HCEC 1CT (cell line): ENCODE measurements around the gene BMPER.

Experiments used
- DNase-seq: peaks from one replicate; pipeline ENCODE4 v3.0.0-alpha.2; 2017

The BMPER gene

GRCh38 chr7:34036051-34036920 is 130.9 kb downstream of the BMPER start:
- DNase-seq, result no peak

- no peak for DNase-seq
Observed at GRCh38 chr7:34036972-34037792, 131.8 kb downstream of the BMPER start.

GRCh38 chr7:34038816-34039470 is 133.6 kb downstream of the BMPER start:
- DNase-seq, result no peak

GRCh38 chr7:34041707-34042106 is 136.4 kb downstream of the BMPER start:
- peak; percentile 24 for DNase-seq

GRCh38 chr7:34042406-34042805 is 137.1 kb downstream of the BMPER start:
- DNase-seq, result peak; percentile 48

- DNase-seq, result no peak
Observed at GRCh38 chr7:34043461-34044305, 138.3 kb downstream of the BMPER start.

GRCh38 chr7:34044306-34044643 is 138.9 kb downstream of the BMPER start:
- DNase-seq, result no peak

GRCh38 chr7:34044734-34045353 is 139.5 kb downstream of the BMPER start:
- no peak for DNase-seq

GRCh38 chr7:34048445-34048844 is 143.1 kb downstream of the BMPER start:
- no peak for DNase-seq

- DNase-seq, result no peak
Observed at GRCh38 chr7:34054075-34054474, 148.7 kb downstream of the BMPER start.

- DNase-seq, result no peak
Observed at GRCh38 chr7:34057136-34057535, 151.8 kb downstream of the BMPER start.

GRCh38 chr7:34057956-34058355 is 152.6 kb downstream of the BMPER start:
- DNase-seq, result no peak

GRCh38 chr7:34058801-34059135 is 153.4 kb downstream of the BMPER start:
- peak; percentile 40 for DNase-seq

- DNase-seq, result no peak
Observed at GRCh38 chr7:34059136-34059828, 153.9 kb downstream of the BMPER start.

GRCh38 chr7:34060196-34060947 is 155.0 kb downstream of the BMPER start:
- peak; percentile 60 for DNase-seq

- peak; percentile 89 for DNase-seq
Observed at GRCh38 chr7:34061149-34061548, 155.8 kb downstream of the BMPER start.

GRCh38 chr7:34062341-34062740 is 157.0 kb downstream of the BMPER start:
- DNase-seq, result no peak

- no peak for DNase-seq
Observed at GRCh38 chr7:34062826-34063225, 157.5 kb downstream of the BMPER start.

- DNase-seq, result no peak
Observed at GRCh38 chr7:34064519-34065158, 159.3 kb downstream of the BMPER start.

- no peak for DNase-seq
Observed at GRCh38 chr7:34066411-34066810, 161.1 kb downstream of the BMPER start.
